Neural cell (in vitro differentiated cells): Measurements from ENCODE around the gene ITGAV.

ENCODE experiments used
- CTCF ChIP-seq: fragments of 450-650 bp; IDR thresholded peaks from 2 replicates; pipeline ENCODE4 v1.5.1; 2014; ENCODE audit warnings: antibody characterized with exemption, mild to moderate bottlenecking, moderate library complexity; ENCODE audit not compliant: poor library complexity, severe bottlenecking
- EP300 ChIP-seq: fragments of 450-650 bp; conservative IDR thresholded peaks from 2 replicates; pipeline ENCODE4 v1.6.1; 2014; ENCODE audit warnings: antibody characterized with exemption, mild to moderate bottlenecking, moderate library complexity; ENCODE audit not compliant: poor library complexity, severe bottlenecking
- EZH2 ChIP-seq: fragments of 200-600, 300-800 bp; shearing (Covaris generic), sonication (generic); IDR thresholded peaks from 2 replicates; pipeline ENCODE4 v1.6.1; 2014; ENCODE audit warnings: antibody characterized with exemption, low read length, borderline replicate concordance, mild to moderate bottlenecking; ENCODE audit not compliant: insufficient read depth, poor library complexity, severe bottlenecking
- MXI1 ChIP-seq: fragments of 450-650 bp; conservative IDR thresholded peaks from 2 replicates; pipeline ENCODE4 v1.6.1; 2014; ENCODE audit warnings: antibody characterized with exemption, mild to moderate bottlenecking; ENCODE audit not compliant: poor library complexity, severe bottlenecking
- POLR2AphosphoS5 ChIP-seq: IDR thresholded peaks from 2 replicates; pipeline ENCODE4 v1.6.1; 2012
- SMC3 ChIP-seq: fragments of 450-650 bp; conservative IDR thresholded peaks from 2 replicates; pipeline ENCODE4 v1.6.1; 2014; ENCODE audit warnings: antibody characterized with exemption, mild to moderate bottlenecking, moderate library complexity; ENCODE audit not compliant: poor library complexity
- TAF1 ChIP-seq: IDR thresholded peaks from 2 replicates; pipeline ENCODE4 v1.6.1; 2012; ENCODE audit warnings: low read depth
- TF ChIP-seq, protein P1 (sequence below): IDR thresholded peaks from 2 replicates; pipeline ENCODE4 v1.6.1; 2012; ENCODE audit warnings: borderline replicate concordance

GRCh38 chr2:186551323-186552050 lies 38.4 kb upstream of the ITGAV start:
- TF ChIP-seq CTCF (no peak), EZH2 (no peak), TAF1 (no peak), POLR2AphosphoS5 (no peak), EP300 (no peak), SMC3 (no peak), MXI1 (no peak)
- TF ChIP-seq, protein P1, sequence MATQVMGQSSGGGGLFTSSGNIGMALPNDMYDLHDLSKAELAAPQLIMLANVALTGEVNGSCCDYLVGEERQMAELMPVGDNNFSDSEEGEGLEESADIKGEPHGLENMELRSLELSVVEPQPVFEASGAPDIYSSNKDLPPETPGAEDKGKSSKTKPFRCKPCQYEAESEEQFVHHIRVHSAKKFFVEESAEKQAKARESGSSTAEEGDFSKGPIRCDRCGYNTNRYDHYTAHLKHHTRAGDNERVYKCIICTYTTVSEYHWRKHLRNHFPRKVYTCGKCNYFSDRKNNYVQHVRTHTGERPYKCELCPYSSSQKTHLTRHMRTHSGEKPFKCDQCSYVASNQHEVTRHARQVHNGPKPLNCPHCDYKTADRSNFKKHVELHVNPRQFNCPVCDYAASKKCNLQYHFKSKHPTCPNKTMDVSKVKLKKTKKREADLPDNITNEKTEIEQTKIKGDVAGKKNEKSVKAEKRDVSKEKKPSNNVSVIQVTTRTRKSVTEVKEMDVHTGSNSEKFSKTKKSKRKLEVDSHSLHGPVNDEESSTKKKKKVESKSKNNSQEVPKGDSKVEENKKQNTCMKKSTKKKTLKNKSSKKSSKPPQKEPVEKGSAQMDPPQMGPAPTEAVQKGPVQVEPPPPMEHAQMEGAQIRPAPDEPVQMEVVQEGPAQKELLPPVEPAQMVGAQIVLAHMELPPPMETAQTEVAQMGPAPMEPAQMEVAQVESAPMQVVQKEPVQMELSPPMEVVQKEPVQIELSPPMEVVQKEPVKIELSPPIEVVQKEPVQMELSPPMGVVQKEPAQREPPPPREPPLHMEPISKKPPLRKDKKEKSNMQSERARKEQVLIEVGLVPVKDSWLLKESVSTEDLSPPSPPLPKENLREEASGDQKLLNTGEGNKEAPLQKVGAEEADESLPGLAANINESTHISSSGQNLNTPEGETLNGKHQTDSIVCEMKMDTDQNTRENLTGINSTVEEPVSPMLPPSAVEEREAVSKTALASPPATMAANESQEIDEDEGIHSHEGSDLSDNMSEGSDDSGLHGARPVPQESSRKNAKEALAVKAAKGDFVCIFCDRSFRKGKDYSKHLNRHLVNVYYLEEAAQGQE = no peak
